Dedifferentiated amniotic fluid mesenchymal stem cell (primary cell): Measurements from ENCODE around the gene DIPK1B.
A peak's percentile ranks its signal among the peaks of the same experiment; 100 is the strongest.
"Not testable (repeated sequence)": the region's sequence is repeated elsewhere in the genome, so short reads cannot be mapped to it uniquely, and the experiment has no call there.

Experiments
- DNase-seq: peaks from one replicate; pipeline ENCODE4 v3.0.0-alpha.2; 2016; ENCODE audit errors: extremely low spot score

Gene DIPK1B

DNA sequence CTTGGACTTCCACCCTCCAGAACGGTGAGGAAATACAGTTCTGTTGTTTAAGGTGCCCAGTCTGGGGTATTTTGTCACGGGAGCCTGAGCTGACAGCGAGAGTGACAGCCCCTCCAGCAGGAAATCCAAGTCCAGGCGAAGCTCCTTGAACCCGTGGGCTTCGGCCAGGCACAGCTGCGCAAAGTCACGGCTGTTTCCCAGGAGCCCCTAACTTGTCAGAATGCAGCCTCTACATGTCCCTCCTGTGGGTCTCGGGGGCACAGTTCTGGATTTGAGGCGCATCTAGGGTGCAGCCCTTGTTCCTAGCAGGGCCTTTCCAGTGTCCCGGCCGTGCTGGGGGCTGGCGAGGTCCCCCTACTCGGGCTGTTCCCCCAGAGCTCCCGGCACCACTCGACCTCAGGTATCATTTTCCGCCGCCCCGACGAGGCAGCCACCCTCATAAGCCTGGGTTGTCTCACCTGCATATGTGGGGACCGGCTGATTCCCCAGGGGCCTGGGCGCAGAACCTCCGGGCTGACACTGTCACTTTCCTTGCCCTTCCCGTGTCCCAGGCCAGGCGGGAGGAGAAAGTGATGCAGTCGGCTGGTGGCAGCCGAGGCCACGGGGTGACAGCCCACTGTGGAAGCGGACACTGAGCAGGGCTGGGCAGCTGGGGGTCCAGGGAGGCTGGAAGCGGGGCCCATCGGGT is 41.1 kb downstream of the DIPK1B start:
- no peak for DNase-seq

DNA sequence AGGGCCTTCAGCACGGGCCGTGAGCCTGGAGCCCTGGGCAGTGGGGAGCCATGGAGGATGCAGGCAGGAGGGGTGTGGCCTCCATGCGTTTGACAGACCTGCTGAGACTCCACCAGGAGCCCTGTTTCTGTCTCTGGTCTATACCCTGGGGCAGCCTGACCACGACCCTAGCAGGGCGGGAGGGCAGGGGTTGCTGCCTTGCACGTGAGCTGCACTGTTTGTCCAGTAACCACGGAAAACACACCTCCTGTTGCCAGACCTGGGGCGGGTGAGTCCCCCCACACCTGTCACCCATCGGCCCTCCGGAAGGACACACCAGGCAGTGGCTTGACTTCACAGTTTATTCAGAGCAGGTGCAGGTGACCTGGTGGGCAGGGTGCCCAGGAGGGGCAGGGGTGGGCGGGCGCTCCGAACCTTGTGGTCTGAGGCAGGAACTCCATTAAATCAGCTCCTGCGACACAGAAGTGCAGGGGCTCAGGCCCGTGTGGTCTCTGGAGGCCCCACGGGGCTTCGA is 41.7 kb downstream of the DIPK1B start:
- no peak for DNase-seq

DNA sequence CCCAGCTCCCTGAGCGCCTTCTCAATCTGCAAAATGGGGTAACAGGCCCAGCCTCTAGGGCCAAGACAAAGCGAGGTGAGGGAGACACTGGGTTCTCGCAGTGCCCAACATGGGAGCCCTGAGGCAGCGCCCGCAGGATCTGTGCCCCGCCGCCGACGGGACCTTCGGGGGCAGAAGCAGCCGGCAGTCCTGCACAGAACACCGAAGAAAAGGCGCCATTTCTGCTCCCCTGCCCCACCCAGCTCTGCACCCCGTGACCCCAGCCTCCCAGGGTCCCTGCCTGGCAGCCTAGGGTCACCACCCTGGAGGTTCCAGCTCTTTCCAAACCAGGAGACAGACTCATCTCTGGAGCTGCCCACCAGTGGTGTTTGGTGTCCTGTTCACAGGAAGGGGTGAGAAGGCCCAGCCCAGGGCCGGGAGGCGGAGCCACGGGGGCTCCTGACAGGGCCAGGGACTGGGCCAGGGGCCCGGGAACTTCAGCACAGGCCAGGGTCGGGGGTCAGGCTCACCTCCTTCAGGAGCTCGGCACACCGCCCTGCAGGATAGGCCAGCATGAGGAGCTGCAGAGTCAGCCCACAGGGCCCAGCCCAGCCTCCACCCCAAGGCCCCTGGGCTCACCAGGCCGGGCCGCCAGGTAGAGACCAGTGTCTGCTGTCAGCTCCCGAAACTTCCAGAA is 42.4 kb downstream of the DIPK1B start:
- DNase-seq, result no peak

DNA sequence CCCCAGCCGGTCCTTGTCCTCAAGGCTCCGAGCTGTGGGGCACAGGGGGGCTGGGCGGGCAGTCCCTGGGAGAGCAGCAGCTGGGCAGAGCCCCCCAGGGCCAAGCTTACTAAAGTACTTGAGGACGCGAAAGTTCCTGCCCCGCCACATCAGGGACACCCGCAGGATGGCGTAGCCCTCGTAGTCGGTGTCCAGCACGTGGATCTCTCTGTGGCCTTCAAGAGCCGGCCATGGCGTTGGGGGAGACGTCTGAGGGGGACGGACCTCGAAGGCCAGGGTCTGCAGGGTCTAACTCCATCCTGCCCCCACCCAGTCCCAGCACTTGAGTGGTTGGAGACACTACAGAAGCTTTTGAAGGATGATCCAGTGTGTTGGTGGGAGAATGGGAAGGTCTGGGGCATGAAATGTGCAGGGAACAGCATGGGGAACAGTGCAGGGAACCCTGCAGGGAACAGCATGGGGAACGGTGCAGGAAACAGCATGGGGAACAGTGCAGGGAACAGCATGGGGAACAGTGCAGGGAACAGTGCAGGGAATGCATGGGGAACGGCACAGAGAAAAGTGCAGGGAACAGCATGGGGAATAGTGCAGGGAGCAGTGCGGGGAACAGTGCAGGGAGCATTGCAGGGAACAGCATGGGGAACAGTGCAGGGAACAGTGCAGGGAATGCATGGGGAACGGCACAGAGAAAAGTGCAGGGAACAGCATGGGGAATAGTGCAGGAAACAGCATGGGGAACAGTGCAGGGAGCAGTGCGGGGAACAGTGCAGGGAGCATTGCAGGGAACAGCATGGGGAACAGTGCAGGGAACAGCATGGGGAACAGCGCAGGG is 43.1 kb downstream of the DIPK1B start:
- DNase-seq, result not testable (repeated sequence)

DNA sequence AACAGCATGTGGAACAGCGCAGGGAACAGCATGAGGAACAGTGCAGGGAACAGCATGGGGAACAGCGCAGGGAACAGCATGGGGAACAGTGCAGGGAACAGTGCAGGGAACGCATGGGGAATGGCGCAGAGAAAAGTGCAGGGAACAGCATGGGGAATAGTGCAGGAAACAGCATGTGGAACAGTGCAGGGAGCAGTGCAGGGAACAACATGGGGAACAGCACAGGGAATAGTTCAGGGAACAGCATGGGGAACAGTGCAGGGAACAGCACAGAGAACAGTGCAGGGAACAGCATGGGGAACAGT is 43.7 kb downstream of the DIPK1B start:
- no peak for DNase-seq

DNA sequence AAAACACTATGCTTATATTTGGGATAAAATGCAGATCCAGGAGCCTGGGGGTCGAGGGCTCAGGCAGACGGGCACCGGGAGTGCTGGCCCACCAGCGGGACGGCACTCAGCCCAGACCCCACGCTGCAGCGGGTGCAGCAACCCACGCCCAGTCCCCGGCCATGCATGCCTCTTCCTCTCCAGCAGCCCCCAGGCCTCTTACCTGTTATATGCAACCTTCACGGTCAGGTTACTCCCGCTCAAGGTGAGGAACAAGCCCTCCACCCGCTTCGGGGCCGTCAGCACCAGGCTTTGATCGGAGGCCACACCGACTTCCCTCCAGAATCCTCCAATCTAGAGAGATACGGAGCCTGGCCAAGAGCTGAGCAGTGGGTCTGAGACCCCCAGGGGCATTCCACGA is 44.5 kb downstream of the DIPK1B start:
- no peak for DNase-seq

DNA sequence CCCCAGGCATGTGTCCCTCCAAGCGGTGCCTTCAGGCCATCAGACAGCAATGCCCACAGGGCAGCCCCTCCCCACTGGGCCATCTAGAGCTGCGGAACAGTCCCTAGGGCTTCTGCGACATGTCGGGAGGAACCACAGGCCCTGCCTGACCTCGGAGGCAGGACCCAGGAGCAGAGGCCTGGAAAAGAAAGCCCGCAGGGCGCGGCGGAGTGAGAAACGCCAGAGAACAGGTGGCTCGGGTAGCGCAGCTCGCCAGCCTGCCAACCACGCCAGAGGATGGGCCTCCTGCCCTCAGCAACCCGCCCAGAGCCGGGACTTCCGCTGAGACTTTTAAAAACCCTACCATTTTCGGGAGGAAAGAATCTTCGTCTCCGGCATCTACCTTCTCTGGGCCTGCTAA is 45.0 kb downstream of the DIPK1B start:
- DNase-seq, result no peak

DNA sequence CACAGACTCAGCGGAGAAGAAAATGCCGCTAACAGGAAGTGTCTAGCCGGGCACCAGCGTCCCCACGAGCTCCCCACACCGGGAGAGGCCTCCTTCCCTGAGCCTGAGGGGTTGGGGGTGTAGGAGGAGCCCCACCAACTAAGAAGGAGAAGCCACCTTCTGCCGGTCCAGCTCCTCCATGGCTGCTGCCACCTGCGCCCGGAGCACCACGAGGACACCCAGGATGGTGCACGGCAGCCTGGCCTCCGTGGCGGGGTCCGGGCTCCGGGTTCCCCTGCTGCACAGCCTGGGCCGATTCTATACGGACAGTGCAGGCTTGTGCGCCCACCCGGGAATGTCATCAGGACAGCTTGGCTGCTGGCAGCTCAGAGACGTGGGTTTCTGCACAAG is 45.4 kb downstream of the DIPK1B start:
- DNase-seq, result no peak

DNA sequence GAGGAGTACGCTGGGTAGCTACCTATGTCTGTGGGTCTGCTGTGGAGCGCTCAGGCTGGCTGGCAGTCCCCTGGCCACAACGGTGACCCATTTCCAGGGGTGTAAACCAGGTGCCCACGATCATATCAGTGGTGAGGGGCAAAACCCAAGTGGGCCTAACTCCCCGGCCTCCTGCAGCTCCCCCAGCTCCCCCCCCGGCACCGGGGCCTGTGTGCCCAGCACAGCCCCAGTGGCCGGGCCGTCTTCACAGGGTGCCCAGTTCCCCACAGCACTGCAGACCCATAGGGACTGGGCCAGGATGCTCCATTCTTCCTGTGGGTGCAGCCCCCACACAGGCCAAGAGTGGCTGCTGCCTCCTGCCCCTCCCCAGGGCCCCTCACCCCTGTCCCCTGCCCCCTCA is 46.6 kb downstream of the DIPK1B start:
- no peak for DNase-seq

DNA sequence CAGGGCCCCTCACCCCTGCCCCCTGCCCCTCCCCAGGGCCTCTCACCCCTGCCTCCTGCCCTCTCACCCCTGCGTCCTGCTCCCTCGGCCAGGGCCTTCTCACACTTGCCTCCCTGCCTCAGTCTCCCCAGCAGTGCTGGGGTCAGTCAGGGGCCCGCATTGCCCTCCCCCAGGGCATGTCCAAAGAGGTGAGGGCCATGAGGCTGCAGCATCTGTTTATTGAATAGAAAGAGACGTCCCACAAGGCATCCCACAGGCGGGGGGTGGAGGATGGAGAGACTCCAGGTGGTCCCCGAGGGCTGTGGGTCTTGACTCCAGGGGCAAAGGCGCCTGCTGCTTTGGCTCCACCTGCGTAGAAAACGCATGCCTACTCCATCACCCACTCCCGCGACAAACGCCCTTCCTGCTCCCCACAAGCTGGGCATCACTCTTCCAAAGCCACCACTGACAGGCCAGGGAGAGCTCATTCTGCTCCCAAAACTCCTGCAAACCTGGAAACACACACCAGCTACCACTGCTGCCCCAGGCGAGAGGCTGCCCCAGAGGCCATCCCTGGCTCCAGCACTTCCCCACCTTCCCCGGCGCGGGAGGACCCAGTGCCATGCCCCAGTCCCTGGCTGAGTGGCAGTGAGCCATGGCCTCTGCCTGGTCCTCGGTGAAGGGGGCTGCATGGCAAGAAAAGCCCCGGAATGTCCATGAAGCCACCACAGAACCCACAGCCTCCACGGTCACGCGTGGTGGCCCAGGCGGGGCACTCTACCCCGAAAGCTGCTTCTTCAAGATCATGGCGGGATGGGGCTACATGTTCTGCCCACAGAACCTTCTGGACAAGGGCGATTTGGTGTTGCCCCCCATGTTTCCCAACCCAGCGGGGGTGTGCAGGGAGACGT is 47.3 kb downstream of the DIPK1B start:
- no peak for DNase-seq

DNA sequence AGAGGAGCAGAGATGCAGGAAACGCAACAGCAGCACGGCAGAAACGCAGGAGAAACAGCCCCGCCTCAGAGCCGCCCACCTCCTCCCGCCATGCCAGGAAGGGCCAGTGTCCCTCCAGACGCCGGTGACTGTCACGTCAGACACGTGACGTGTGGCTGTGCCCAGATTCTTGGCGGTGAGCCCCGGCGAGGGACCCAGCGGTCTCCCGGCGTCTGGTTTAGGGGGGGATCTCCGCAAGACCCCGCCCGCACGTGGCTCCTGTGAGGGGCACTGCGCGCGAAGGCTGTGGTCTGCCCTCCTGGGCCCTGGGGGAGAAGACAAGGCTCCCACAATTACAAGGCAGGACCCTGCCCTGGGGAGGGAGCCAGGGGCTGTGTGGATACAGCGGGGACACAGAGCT is 48.1 kb downstream of the DIPK1B start:
- DNase-seq, result no peak

DNA sequence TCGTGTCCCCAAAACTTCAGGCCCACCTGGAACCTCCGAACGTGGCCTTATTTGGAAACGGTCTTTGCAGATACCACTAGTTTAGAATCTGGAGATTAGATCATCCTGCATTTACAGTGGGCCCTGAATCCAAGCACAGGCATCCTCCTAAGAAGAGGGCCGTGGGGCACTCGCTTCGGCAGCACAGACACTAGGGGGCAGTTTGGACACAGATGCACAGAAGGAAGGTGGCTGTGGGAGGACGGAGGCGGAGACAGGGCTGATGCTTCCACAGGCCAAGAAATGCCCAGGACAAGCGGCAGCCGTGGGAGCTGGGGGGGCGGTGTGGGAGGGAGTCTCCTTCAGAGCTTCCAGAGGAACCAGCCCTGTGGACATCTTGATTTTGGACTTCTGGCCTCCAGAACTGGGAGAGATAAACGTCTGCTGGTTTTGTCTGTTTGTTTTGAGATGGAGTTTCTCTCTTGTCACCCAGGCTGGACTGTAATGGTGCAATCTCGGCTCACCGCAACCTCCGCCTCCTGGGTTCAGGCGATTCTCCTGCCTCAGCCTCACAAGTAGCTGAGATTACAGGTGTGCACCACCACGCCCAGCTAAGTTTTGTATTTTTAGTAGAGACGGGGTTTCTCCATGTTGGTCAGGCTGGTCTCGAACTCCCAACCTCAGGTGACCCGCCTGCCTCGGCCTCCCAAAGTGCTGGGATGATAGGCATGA is 48.6 kb downstream of the DIPK1B start:
- peak; percentile 42 for DNase-seq

DNA sequence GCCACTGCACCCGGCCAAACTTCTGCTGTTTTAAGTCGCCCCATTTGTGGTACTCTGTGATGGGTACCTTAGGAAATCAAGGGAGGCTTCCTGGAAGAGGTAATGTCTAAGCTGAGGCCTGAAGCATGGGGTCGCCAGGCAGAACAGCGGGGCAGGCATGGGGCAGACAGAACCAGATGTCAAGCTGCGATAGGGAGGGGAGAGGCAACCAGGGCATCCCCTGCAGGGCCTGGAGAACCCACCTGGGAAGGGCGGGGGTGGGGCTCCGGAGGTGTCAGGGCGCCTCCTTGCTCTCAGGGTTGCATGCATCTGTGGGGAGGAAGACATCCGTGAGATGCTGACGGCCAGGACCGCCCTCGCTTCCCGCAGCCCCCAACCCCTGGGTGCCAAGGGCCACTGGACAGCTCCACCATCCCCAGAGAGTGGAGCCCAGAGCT is 49.2 kb downstream of the DIPK1B start:
- no peak for DNase-seq

DNA sequence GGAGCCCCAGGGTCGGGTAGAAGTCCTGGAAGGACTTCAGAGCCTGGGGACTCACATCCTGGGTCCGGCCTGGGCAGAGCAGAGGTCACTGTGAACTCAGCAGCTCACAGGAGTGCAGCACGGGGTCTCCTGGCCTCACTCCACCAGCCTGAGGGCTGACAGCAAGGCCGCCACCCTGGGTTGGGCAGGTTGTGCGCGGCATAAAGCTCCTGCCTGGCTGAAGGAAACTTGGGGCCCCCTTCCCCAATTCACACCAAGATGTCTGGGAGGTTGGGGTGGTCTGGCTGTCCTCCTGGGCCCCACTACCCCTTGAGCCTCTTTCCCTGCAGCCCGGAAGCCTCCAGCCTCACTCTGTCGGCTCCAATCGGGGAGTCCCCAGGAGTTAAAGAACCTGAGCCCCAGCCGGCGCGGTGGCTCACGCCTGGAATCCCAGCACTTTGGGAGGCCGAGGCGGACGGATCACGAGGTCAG is 49.9 kb downstream of the DIPK1B start:
- DNase-seq, result no peak

DNA sequence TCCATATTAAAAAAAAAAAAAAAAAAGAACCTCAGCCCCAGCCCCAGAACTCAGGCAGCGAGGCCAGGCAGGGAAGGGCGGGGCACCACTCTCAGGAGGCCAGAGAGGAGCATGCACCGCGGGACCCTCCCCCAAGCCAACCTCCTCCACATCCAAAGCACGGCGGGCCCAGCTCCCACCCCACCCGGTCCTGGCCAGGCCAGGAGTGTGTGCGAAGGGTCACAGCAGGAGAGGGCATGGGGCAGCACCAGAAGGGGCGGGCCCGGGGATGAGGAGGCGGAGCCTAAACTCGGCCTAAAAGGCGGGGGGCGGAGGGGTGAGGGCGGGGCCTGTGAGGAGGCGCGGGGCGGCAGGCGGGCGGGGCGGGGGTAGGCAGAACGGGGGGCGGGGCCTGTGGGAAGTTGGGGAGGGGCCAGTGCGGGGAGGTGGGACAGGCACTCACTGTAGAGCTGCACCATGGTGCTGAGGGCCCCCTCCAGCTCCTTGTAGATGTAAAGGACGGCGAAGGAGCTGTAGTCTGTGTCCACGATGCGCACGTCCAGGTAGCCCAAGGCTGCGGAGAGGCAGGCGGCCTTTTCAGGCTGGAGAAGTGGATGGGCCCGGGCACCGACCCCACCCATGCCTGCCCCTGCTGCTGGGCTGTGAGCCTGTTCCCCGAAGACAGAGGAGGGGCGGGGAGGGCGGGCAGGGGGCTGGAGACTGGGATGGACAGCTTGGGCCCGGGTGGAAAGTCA is 50.7 kb downstream of the DIPK1B start:
- DNase-seq, result no peak

DNA sequence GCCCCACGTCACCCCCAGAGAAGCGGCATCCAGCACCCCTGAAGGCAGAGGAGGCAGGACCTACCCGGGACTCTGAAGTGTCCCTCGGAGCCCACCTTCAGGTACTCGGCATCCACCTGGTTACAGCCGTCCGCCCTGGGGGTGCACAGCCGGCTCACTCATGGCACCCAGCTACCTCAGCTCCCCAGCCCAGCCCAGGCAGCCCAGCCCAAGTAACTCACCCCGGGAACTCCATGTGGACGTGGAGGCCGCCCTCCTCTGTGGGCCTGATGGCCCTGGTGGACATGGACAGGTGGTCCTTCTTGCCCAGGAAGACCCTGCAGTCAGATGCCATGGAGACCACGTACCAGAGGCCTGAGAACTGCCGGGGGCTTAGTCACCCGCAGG is 51.3 kb downstream of the DIPK1B start:
- DNase-seq, result no peak

DNA sequence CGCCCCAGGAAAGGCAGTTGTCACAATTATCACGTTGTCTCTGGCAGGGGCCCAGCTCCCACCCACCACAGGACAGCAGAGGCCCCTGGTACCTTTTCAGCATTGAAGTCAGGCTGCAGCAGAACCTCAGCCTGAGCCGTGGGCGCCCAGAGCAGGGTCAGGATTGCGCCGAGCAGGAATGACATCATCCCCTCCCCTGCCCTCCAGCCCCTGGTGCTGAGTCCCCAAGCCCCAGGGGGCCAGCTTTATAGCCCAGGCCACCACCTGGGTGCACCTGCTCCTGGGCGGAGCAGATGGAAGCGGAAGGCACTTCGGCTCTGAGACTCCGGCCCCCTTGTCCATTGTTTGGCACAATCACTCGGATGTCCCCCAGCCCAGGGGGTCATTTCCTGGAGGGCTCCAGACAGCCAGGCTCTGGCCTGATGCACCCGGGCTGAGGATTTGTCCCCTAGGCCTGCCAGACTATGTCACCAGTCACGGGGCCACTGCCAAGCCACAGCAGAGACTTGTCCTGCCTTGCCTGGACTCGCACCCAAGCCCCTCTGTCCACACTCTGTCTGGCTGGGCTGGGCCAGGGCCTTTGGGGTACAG is 52.0 kb downstream of the DIPK1B start, which contains the start of gene LCN15:
Gene LCN15 (minus strand): TSS at position 218 of the 591 bp plus-strand sequence. CDS start 30 bp downstream, at position 188.
- no peak for DNase-seq

DNA sequence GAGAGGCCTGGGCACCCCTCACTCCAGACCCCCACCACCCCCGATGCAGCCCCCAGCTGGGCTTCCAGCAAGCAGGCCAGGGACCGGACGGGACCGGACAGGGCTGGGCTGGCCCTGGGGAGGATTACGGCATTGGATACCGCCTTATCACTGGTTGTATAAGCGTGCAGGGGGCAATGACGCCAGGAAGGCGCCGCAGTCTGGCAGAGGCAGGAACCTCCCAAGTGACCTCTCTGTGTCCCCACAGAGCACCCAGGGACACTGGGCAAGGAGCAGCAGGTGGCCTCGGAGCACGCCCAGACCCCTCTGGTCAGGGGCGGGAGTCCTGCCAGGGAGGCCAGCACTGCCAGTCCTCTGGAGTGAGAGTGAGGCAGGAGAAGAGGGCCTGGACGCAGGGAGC is 52.7 kb downstream of the DIPK1B start:
- DNase-seq, result no peak

DNA sequence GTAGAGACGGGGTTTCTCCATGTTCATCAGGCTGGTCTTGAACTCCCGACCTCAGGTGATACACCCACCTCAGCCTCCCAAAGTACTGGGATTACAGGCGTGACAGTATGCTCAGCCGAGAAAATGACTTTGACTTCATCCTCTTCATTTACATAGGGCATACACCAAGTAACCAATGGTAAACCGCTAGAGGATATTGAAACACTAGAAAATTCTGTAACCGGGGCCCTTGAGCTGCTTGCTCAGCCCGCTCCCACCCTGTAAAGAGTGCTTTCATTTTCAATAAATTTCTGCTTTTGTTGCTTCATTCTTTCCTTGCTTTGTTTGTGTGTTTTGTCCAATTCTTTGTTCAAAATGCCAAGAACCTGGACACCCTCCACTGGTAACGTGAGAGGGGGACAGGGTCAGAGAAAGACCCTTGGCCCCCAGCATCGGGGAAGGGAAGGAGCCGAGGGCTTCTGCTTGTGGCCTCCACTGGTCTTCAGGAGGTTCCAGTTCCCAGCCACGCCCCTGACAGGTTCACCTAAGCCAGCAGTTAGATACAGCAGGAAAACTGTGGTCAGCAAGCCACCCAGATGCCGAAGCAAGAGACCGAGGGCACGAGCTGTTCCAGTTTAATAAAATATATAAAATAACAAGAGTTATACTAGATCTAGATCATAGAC is 53.5 kb downstream of the DIPK1B start:
- not testable (repeated sequence) for DNase-seq
